Keratinocyte (primary cell): ENCODE data around the gene UGGT2. TPM values are rescaled to one million over a fixed set of nuclear protein-coding genes. Genes with fewer than 3 reads are reported as not detected.

Source experiments
- DNase-seq: peaks from one replicate; pipeline ENCODE4 v3.0.0-alpha.2; 2011; ENCODE audit warnings: low read depth, missing footprints, low spot score
- FAIRE-seq: peaks from 2 replicates; lab custom pipeline; 2011; peaks lifted over from hg19 to GRCh38; lab: Jason Lieb, UNC
- H2AFZ ChIP-seq: 2 replicates; pipeline ENCODE4 v1.6.0; 2012; ENCODE audit warnings: low read length, control low read depth, inconsistent platforms; ENCODE audit not compliant: control insufficient read depth
- H3K27ac ChIP-seq: 2 replicates; pipeline ENCODE4 v1.5.1; 2011; ENCODE audit warnings: low read length; ENCODE audit not compliant: control insufficient read depth, insufficient read depth
- H3K27me3 ChIP-seq: 3 replicates; pipeline ENCODE4 v1.6.0; 2011; ENCODE audit warnings: low read length; ENCODE audit not compliant: control insufficient read depth, insufficient read depth; ENCODE audit errors: extremely low read depth
- H3K36me3 ChIP-seq, 2 experiments: 2 replicates in 1 of 2; 3 replicates in 1 of 2; pipeline ENCODE4 v1.5.1; 2011; ENCODE audit warnings: low read length in 2 of 2, mild to moderate bottlenecking in 1 of 2; ENCODE audit not compliant: control insufficient read depth in 2 of 2, insufficient read depth in 2 of 2; ENCODE audit errors: extremely low read depth in 1 of 2
- H3K4me1 ChIP-seq: 3 replicates; pipeline ENCODE4 v1.5.1; 2011; ENCODE audit warnings: low read length; ENCODE audit not compliant: control insufficient read depth, insufficient read depth; ENCODE audit errors: extremely low read depth
- H3K4me2 ChIP-seq: 3 replicates; pipeline ENCODE4 v1.6.0; 2011; ENCODE audit warnings: low read depth, low read length; ENCODE audit not compliant: control insufficient read depth, insufficient read depth; ENCODE audit errors: extremely low read depth
- H3K4me3 ChIP-seq, 3 experiments: fragments of 200-600 bp in 1 of 3; sonication (generic) in 1 of 3; 2 replicates in 2 of 3; 3 replicates in 1 of 3; pipeline ENCODE4 v1.5.1; 2011 to 2016; ENCODE audit warnings: low read length in 3 of 3, mild to moderate bottlenecking in 3 of 3, control low read depth in 2 of 3, inconsistent platforms in 1 of 3, low read depth in 1 of 3, mixed read lengths in 1 of 3, mixed run types in 1 of 3, moderate library complexity in 1 of 3; ENCODE audit not compliant: control insufficient read depth in 2 of 3, insufficient read depth in 2 of 3; ENCODE audit errors: extremely low read depth in 1 of 3
- H3K79me2 ChIP-seq: 2 replicates; pipeline ENCODE4 v1.6.0; 2012; ENCODE audit warnings: low read length; ENCODE audit not compliant: control insufficient read depth, insufficient read depth
- H3K9ac ChIP-seq: 3 replicates; pipeline ENCODE4 v1.6.0; 2011; ENCODE audit warnings: low read length; ENCODE audit not compliant: control insufficient read depth, insufficient read depth; ENCODE audit errors: extremely low read depth
- H3K9me1 ChIP-seq: 3 replicates; pipeline ENCODE4 v1.6.0; 2011; ENCODE audit warnings: low read length; ENCODE audit not compliant: control insufficient read depth, insufficient read depth; ENCODE audit errors: extremely low read depth
- H3K9me3 ChIP-seq: 2 replicates; pipeline ENCODE4 v1.5.1; 2012; ENCODE audit warnings: low read depth, low read length; ENCODE audit not compliant: control insufficient read depth
- H4K20me1 ChIP-seq: 3 replicates; pipeline ENCODE4 v1.6.0; 2011; ENCODE audit warnings: low read length; ENCODE audit not compliant: control insufficient read depth, insufficient read depth; ENCODE audit errors: extremely low read depth
- CTCF ChIP-seq, 3 experiments: IDR thresholded peaks in 1 of 3; conservative IDR thresholded peaks in 1 of 3; optimal IDR thresholded peaks in 1 of 3; 2 replicates in 2 of 3; 3 replicates in 1 of 3; pipeline versions ENCODE3 to v1.5.1; 2011; ENCODE audit warnings: low read length in 3 of 3, mild to moderate bottlenecking in 3 of 3, moderate library complexity in 2 of 3, control low read depth in 1 of 3, inconsistent platforms in 1 of 3; ENCODE audit not compliant: insufficient read depth in 2 of 3; ENCODE audit errors: extremely low read depth in 1 of 3
- EZH2 ChIP-seq: IDR thresholded peaks from one replicate; pipeline ENCODE4 v1.6.1; 2012; ENCODE audit warnings: inconsistent platforms, mild to moderate bottlenecking, low read length, moderate library complexity
- dilution Hi-C: fragments of 300-500 bp; cut with MboI; formaldehyde crosslinking; loops from one replicate; pipeline ENCODE4 v1.7.0; 2020; ENCODE audit warnings: low sequenced_read_pairs; ENCODE audit not compliant: extremely low pct_ligation_motif_present
- polyA plus RNA-seq, 5 experiments: library from polyadenylated mRNA; depleted of rRNA in 3 of 5; stranded (reverse) in 3 of 5; stranded (forward) in 1 of 5; unstranded in 1 of 5; fragments of >200 nt; gene quantifications; 1 replicate in 1 of 5; 2 replicates in 3 of 5; 3 replicates in 1 of 5; pipeline versions ENCODE4 v1.2.1 to v1.2.3, GENCODE V29; 2011 to 2012; ENCODE audit warnings: missing spikeins in 2 of 5, low read depth in 1 of 5, low replicate concordance in 1 of 5

UGGT2 gene
- polyA plus RNA-seq, 1 donor (not counting 4 experiments of a cell fraction or from before 2014, with no cell fraction given), result 12.5 TPM

GRCh38 chr13:95880331-95880730 lies 172.9 kb downstream of the UGGT2 start:
- H4K20me1 ChIP-seq, result no peaks in the 10 kb centered on the region
- FAIRE-seq, result no peak
- no peaks in the 10 kb centered on the region for H3K27me3 ChIP-seq
- no peak overlapping the region for H2AFZ ChIP-seq
- H3K9me3 ChIP-seq, result no peaks in the 10 kb centered on the region
- no peaks in the 10 kb centered on the region for H3K4me1 ChIP-seq
- no peak overlapping the region for H3K9ac ChIP-seq
- no peak overlapping the region for H3K4me2 ChIP-seq
- no peaks in the 10 kb centered on the region for H3K79me2 ChIP-seq
- no peak overlapping the region for H3K27ac ChIP-seq
- no peak for DNase-seq
- H3K4me3 ChIP-seq, result no peak overlapping the region
- dilution Hi-C loops, result no loop called here
- no peaks in the 10 kb centered on the region for H3K36me3 ChIP-seq
- no peak for TF ChIP-seq EZH2
- no peak for TF ChIP-seq CTCF (optimal IDR thresholded peaks at IDR 0.05 in 1 of 3, IDR thresholded peaks at IDR 0.05 in 1 of 3, conservative IDR thresholded peaks at IDR 0.05 in 1 of 3; ENCODE audit: extremely low read depth in 1 of 3, insufficient read depth in 2 of 3, low read length in 3 of 3)
- no peaks in the 10 kb centered on the region for H3K9me1 ChIP-seq

DNA sequence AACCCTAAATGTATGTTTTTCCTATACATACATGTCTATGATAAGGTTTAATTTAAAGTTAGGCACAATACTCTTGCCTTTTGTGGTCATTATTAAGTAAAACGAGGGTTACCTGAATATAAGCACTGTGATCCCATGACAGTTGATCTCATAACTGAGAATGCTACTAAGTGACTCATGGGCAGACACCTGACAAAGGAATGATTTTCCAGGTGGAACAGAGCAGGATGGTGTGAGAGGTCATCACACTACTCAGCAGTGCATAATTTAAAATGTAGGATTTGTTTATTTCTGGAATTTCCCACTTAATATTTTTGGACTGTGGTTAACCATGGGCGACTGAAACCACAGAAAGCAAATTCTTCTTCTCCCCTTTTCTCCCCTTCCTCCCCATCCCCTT lies 178.9 kb downstream of the UGGT2 start:
- H2AFZ ChIP-seq, result no peak overlapping the region
- no peaks in the 10 kb centered on the region for H3K36me3 ChIP-seq
- no peaks in the 10 kb centered on the region for H3K27me3 ChIP-seq
- H3K27ac ChIP-seq, result no peak overlapping the region
- H3K9me1 ChIP-seq, result no peaks in the 10 kb centered on the region
- dilution Hi-C loops, result no loop called here
- H3K4me1 ChIP-seq, result no peaks in the 10 kb centered on the region
- no peak overlapping the region for H3K4me3 ChIP-seq
- FAIRE-seq (peak; percentile 44), DNase-seq (no peak)
- TF ChIP-seq EZH2 (no peak), CTCF (optimal IDR thresholded peaks at IDR 0.05 in 1 of 3, IDR thresholded peaks at IDR 0.05 in 1 of 3, conservative IDR thresholded peaks at IDR 0.05 in 1 of 3; ENCODE audit: extremely low read depth in 1 of 3, insufficient read depth in 2 of 3, low read length in 3 of 3) (no peak)
- no peak overlapping the region for H3K4me2 ChIP-seq
- H3K79me2 ChIP-seq, result no peaks in the 10 kb centered on the region
- no peaks in the 10 kb centered on the region for H4K20me1 ChIP-seq
- H3K9me3 ChIP-seq, result no peaks in the 10 kb centered on the region
- H3K9ac ChIP-seq, result no peak overlapping the region
